MCF 10A (cell line): ENCODE data around the gene UBR7. TPM values are rescaled to one million over a fixed set of nuclear protein-coding genes. Genes with fewer than 3 reads are reported as not detected.

Source experiments
- BruUV-seq: library from RNA; stranded (reverse); fragments of 400-500 nt; replicated peaks from 2 replicates; lab custom pipeline; 2021; lab: Mats Ljungman, UMichigan
- CTCF ChIA-PET: fragments of 300-600 bp; sonication (Branson Sonifier 250); formaldehyde crosslinking; extraction: SDS; loops from one replicate; lab custom pipeline; 2021; ENCODE audit warnings: antibody characterized with exemption, inconsistent platforms; lab: Yijun Ruan, JAX
- POLR2A ChIA-PET: fragments of 300-600, 350-650 bp; sonication (Branson Sonifier 250); formaldehyde crosslinking; extraction: SDS; loops from one replicate; lab custom pipeline; 2020; ENCODE audit warnings: antibody characterized with exemption, inconsistent platforms; lab: Yijun Ruan, JAX
- DNase-seq: peaks from one replicate; pipeline ENCODE4 v3.0.0-alpha.2; 2018; ENCODE audit not compliant: unreplicated experiment
- H3K27ac Mint-ChIP-seq: one replicate; pipeline ENCODE4 v1.8.0; 2022; ENCODE audit warnings: mild to moderate bottlenecking, low read depth, mixed read lengths; ENCODE audit not compliant: unreplicated experiment
- H3K27me3 Mint-ChIP-seq: one replicate; pipeline ENCODE4 v1.8.0; 2022; ENCODE audit warnings: mixed read lengths; ENCODE audit not compliant: insufficient read depth, unreplicated experiment
- H3K36me3 Mint-ChIP-seq: one replicate; pipeline ENCODE4 v1.8.0; 2022; ENCODE audit warnings: mild to moderate bottlenecking, moderate library complexity, mixed read lengths; ENCODE audit not compliant: insufficient read depth, unreplicated experiment
- H3K4me1 Mint-ChIP-seq: one replicate; pipeline ENCODE4 v1.8.0; 2022; ENCODE audit warnings: mixed read lengths; ENCODE audit not compliant: insufficient read depth, unreplicated experiment
- H3K4me3 Mint-ChIP-seq: one replicate; pipeline ENCODE4 v1.8.0; 2022; ENCODE audit warnings: mild to moderate bottlenecking, moderate library complexity, mixed read lengths; ENCODE audit not compliant: unreplicated experiment
- H3K9me3 Mint-ChIP-seq: one replicate; pipeline ENCODE4 v1.8.0; 2022; ENCODE audit warnings: mixed read lengths; ENCODE audit not compliant: unreplicated experiment
- CTCF ChIP-seq: fragments of 200-600 bp; IDR thresholded peaks from one replicate; pipeline ENCODE4 v1.8.0; 2022; ENCODE audit warnings: antibody characterized with exemption, mild to moderate bottlenecking; ENCODE audit not compliant: unreplicated experiment
- intact Hi-C: fragments of 100-400 bp; cut with micrococcal nuclease; formaldehyde crosslinking; loops from 2 replicates; pipeline ENCODE4 v1.14.1; 2022
- total RNA-seq: library from RNA; stranded (reverse); gene quantifications from 2 replicates; pipeline ENCODE4 v1.2.3, GENCODE V29; 2022

The UBR7 gene
- total RNA-seq, 1 experiment from 2014 or later: 12.7 TPM

- BruUV-seq: no TSS peak
- intact Hi-C loops: no loop called here
Observed at GRCh38 chr14:93262446-93262845, 55.4 kb downstream of the UBR7 start.

GRCh38 chr14:93263416-93263815 lies 56.4 kb downstream of the UBR7 start:
- BruUV-seq: no TSS peak
- Mint-ChIP-seq H3K36me3 (peaks cover 30% of the 10 kb centered on the region), H3K27me3 (no peaks in the 10 kb centered on the region), H3K27ac (no peak overlapping the region), H3K4me1 (peaks cover 7% of the 10 kb centered on the region), H3K9me3 (no peaks in the 10 kb centered on the region), H3K4me3 (no peak overlapping the region)
- intact Hi-C loops: no loop called here
- POLR2A ChIA-PET: no interaction called here
- CTCF ChIA-PET: no interaction called here
- no peak for DNase-seq
- no peak for TF ChIP-seq CTCF

More at GRCh38 chr14:93262446-93262845, 55.4 kb downstream of the UBR7 start:
- Mint-ChIP-seq H3K27me3 (no peaks in the 10 kb centered on the region), H3K9me3 (no peaks in the 10 kb centered on the region), H3K4me3 (no peak overlapping the region), H3K36me3 (peaks cover 30% of the 10 kb centered on the region), H3K27ac (no peak overlapping the region), H3K4me1 (peaks cover 7% of the 10 kb centered on the region)
- CTCF ChIA-PET: interaction anchor here (0.6 kb wide), 1 partner anchor 257 kb away, joined by 3 read pairs; no protein-coding TSS in a partner anchor
- no peak for DNase-seq
- TF ChIP-seq CTCF: no peak
- POLR2A ChIA-PET: no interaction called here

DNA sequence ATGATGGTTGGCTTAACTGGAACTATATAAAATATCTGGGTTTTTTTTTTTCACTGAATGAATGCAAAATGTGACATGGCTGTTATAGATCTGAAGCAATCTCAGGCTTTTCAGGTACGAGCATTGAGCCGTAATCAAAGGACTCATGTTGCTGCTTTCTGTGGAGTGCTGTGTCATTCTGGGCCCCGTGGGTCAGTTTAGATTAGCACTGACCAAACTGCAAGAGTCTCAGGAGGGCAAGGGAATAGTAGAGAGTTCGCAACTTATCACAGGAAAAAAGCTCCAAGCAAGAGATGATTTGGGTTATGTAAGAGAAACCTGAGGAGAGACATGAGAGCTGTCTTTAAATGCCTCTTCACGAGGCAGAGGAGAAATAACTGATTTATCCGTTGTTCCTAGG lies 59.1 kb downstream of the UBR7 start:
- DNase-seq: no peak
- intact Hi-C loops: no loop called here
- POLR2A ChIA-PET: no interaction called here
- Mint-ChIP-seq H3K4me3 (no peak overlapping the region), H3K4me1 (peaks cover 3% of the 10 kb centered on the region), H3K27ac (no peak overlapping the region), H3K36me3 (peaks cover 25% of the 10 kb centered on the region), H3K27me3 (no peaks in the 10 kb centered on the region), H3K9me3 (no peaks in the 10 kb centered on the region)
- CTCF ChIA-PET: no interaction called here
- BruUV-seq: no TSS peak
- no peak for TF ChIP-seq CTCF

DNA sequence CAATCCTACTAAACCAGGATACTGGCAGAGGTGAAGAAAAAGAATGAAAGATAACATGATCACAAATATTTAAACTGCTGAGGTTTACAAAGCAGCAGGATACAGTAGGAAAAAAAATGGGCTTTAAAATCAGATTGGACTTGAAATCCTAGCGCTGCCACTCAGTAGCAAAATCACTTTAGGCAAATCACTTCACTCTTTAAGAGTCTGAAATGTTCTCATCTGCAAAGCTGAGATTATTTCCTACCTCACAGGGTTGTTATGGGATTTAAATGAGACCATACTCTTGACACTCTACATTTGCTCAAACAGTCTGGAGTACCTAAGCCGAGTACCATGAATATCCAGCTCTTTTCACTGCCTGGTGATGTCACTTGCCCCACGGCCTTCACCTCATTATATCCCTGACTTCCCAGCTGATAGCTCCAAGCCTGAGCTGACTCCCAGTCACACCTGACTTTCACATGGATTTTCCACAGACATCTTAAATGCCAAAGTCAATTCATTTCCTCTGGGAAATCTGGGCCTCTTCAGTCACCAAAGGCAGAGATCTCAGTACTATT lies 60.2 kb downstream of the UBR7 start:
- Mint-ChIP-seq H3K36me3 (peaks cover 28% of the 10 kb centered on the region), H3K27me3 (no peaks in the 10 kb centered on the region), H3K4me1 (peaks cover 5% of the 10 kb centered on the region), H3K4me3 (no peak overlapping the region), H3K27ac (no peak overlapping the region), H3K9me3 (no peaks in the 10 kb centered on the region)
- ChIA-PET CTCF (interaction anchor here (0.6 to 0.7 kb wide), 2 partner anchors 260 to 347 kb away, joined by 3 read pairs; no protein-coding TSS in a partner anchor), POLR2A (interaction anchor here (0.6 to 0.8 kb wide), 2 partner anchors 55 to 183 kb away, joined by 3 read pairs; no protein-coding TSS in a partner anchor)
- DNase-seq: no peak
- no peak for TF ChIP-seq CTCF
- intact Hi-C loops: no loop called here
- no TSS peak for BruUV-seq
